ENCODE results near the gene CTRB1.
"Not testable (repeated sequence)": the region's sequence is repeated elsewhere in the genome, so short reads cannot be mapped to it uniquely, and the experiment has no call there.

The CTRB1 gene

GRCh38 chr16:75256696-75257343, 38.0 kb downstream of the CTRB1 start:
- DNase-seq (ENCODE audit: low spot score), result no peak

- no peak for DNase-seq (ENCODE audit: low spot score)
These were observed 39.4 kb downstream of the CTRB1 start for GRCh38 chr16:75257886-75258806.

GRCh38 chr16:75258807-75259141, 40.0 kb downstream of the CTRB1 start:
- DNase-seq (ENCODE audit: low spot score), result no peak

- DNase-seq (ENCODE audit: low spot score), result peak; percentile 19
These were observed 42.2 kb downstream of the CTRB1 start for GRCh38 chr16:75260851-75261589.

GRCh38 chr16:75261590-75262078, 42.8 kb downstream of the CTRB1 start:
- peak; percentile 19 for DNase-seq (ENCODE audit: low spot score)

DNA sequence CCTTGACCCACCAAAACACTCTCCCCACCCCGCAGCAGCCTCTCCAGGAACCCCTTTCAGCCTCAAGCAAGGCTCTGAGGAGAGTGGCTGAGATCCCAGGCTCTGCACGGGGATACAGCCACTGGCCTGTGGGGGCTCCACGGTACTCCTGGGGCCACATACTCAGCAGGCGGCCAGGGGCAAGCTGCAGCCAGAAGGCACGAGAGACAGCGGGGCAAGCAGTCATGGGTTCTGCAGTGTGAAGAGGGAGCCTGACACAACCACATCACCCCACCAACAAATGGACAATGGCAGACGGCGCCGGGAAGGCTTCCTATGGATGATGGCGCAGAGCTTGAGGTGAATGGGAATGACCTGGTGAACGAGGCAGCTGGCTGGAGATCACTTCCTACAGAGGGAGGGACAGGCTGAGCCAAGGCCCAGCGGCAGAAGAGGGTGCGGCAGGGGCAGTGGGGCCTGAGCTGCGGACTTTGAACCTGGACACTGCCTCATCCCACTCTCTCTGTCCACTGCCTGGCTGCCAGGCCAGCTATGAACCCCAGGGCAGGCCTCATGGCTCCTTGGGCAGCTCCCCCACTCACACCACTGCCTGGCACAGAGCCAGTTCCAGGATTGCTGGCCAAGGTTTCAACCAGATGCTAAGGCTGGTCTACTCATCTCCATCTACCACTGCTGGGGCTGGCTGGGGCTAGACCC, 43.5 kb downstream of the CTRB1 start:
- DNase-seq (ENCODE audit: low spot score), result peak; percentile 90

- peak; percentile 13 for DNase-seq (ENCODE audit: low spot score)
These were observed 44.0 kb downstream of the CTRB1 start for GRCh38 chr16:75262800-75263127.

DNA sequence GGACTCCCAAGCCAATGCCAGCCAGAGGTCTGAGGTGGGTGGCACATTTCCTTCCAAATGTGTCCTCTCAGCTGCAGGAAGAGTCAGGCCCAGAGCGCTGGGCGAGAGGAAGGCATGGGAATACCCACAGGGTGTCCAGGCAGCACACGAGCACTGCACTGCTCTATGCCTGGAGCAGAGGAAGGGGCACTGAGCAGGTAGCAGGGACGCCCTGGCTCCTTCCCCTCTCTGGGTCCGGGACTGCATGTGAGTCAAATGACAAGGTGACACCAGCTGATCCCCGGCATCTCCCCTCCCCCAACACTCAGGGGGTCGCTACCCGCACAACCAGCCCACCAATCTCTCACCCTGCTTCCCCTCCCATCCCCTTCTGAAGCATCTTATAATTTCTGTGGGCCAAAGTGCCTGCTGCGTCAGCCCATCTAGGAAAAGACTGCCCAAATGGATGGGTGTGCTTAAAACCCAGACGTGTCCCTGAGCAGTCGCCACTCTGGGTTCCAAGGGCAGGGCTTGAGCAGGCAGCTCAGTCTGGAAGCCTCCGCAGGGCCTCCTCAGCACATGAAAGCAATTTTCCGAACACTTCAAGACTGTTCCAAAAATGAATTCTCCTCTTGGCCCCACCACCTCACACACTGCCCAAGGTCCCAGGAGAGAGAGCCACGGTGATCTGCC, 44.6 kb downstream of the CTRB1 start:
- no peak for DNase-seq (ENCODE audit: low spot score)

DNA sequence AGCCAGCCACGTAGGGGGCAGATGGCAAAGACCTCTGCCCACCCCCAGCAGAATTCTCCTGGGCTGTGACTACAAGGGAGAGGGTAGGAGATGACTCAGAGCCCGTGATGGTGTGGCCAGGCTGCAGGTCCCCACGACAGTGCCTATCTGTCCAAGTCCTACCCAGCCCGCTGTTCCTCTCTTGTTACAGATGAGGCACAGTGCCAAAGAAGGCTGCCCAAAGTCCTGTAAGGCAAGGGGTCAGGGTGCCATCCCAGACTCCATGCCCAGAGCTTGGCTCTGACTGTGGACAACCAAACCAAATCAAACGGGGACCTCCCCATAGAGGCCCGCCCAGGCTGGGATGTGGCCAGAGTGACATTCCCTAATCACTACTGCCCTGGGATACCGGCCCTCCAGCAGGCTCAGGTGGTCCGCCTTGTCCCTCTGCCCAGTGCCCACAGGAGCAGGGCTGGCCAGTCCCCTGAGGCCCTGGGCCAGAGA, 45.2 kb downstream of the CTRB1 start:
- DNase-seq (ENCODE audit: low spot score), result no peak

DNA sequence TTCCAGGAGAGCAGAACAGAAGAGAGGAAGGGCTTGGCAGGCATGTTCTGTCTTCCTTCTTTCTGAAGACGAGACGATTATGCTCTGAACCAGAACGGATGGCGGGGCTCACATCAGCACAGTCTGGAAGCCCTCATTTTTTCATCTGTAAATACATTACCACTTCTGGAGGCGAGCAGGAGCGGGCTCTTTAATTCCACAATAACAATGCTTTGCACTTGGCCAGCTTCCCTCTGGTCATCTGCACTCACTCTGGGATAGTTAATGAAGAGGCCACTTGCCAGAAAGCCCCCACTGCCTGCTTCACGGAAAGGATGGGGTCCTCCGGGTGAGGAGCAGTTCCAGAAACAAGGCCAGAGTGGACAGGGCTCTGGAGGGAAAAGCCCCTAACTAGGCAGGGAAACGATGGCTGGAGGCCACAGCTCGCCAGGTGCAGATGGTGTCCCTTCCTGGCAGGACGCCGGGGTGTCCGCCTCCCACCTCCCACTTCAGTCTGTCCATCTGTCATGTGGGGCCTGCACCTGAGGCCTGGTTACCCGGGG, 45.7 kb downstream of the CTRB1 start:
- no peak for DNase-seq (ENCODE audit: low spot score)

DNA sequence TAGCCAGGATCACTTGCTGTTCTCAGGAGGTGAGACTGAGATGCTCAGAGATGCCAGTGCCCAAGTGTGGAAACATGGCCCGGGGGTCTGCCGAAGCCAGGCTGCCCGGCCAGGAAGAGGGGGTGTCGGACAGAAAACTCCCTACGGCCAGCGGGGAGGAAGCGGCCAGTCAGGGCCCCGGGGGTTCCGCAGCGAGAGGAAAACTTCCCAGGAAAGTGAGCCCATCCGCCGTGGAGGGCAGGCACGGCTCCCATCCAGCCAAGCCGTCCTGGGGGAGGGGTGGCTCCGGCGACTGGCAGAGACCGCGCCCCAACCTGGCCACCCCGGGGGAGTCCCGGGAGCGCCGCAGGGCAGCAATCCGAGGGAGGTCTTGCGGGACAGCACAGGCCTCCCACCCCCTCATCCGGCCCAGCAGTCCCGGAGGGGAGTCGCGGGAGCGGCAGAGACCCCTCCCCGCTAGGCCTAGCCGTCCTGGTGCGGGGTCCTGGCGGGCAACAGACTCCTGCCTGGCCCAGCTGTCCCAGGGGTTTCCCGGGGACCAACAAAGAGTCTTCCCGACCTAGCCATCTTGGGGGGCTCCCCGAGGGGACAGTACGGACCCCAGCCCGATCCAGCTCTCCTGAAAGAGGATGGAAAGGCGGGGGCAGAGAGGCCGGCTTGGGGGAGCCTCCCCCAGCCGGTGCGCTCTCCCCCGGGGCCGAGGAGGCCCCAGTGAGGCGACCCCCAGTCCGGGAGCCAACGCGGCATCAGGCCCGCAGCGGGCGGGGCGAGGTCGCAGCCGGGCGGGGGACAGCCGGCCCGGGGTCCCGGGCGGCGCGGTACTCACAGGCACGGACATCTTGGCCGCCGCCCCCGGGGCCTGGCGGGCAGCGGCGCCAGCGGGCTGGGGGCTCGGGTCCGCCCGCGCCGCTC, 46.5 kb downstream of the CTRB1 start:
- no peak for DNase-seq (ENCODE audit: low spot score)

GRCh38 chr16:75265911-75266701, 47.3 kb downstream of the CTRB1 start:
- DNase-seq (ENCODE audit: low spot score), result peak; percentile 96

- no peak for DNase-seq (ENCODE audit: low spot score)
These were observed 48.2 kb downstream of the CTRB1 start for GRCh38 chr16:75266738-75267630.

DNA sequence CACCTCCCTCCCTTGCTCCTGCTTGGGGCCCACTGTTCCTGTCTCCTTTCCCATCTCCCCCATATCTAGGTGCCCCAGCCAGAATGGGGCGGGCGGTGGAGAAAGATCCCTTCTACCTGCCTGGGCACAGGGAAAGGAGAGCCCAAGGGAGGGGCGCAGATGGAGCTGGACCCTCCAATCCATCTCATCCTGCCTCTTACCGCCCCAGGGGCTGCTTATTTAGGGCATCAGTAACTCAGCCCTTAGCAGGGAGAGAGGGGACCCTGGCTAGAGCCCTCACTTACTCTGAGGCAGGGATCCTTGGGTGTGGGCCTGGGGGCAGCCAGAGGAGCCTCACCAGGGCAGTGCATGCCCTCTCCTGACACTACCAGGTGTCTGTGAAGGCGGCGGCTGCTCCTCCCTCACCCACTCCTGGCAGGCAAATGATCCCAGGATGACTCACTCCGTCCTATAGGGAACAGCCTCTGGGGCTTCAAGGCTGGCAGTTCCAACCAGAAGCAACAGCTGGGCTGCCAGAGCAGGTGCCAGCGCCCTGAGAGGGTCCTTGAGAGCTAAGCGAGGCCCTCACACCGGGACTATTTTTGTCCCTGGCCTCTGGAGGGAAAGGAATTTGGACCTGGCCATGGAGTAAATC, 49.0 kb downstream of the CTRB1 start:
- DNase-seq (ENCODE audit: low spot score), result peak; percentile 72

DNA sequence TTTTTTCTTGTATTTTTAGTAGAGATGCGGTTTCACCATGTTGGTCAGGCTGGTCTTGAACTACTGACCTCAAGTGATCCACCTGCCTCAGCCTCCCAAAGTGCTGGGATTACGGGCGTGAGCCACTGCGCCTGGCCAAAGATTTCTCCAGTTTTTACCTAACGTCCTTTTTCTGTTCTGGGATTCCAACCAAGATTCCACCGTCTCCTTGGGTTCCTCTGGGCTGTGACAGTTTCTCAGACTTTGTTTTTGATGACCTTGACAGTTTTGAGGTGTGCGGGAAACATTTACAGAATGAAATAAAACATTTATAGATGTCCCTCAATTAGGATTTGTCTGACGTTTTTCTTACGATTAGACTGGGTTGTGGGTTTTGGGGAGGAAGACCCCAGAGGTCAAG, 50.6 kb downstream of the CTRB1 start:
- not testable (repeated sequence) for DNase-seq (ENCODE audit: low spot score)

- DNase-seq (ENCODE audit: low spot score), result no peak
These were observed 52.8 kb downstream of the CTRB1 start for GRCh38 chr16:75271441-75272096.

DNA sequence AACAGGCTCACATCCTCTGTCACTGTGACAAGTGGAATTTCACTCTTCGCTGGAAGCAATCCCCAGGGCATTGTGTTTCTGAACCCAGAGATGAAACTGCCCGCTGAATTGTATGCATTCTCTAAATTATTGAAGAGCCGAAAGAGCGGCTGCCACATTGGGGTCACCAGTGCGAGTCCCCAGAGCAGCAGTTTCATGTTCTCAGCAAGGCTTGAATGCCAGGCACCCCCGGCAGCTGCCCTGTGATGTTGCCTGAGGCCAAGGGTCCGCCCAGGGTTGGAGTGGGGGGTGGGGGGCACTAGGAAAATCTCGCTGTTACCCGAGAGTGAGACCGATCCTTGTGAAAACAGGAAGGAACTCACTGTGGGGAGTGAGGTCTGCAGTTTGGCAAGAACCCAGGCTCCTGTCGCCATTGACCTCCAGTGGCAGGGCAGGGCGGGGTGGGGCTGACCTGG, 53.3 kb downstream of the CTRB1 start:
- no peak for DNase-seq (ENCODE audit: low spot score)
